ENCODE measurements around the gene GMIP.
"Not testable (repeated sequence)": the region's sequence is repeated elsewhere in the genome, so short reads cannot be mapped to it uniquely, and the experiment has no call there.

The GMIP gene

GRCh38 chr19:19602136-19602712 is 41.2 kb downstream of the GMIP start:
- no peak overlapping the region for H3K4me3 ChIP-seq (ENCODE audit: severe bottlenecking)
- no peak for DNase-seq (ENCODE audit: low spot score)

GRCh38 chr19:19600793-19601330 is 42.6 kb downstream of the GMIP start:
- Histone ChIP-seq H3K36me3 (ENCODE audit: low read depth) (no peaks in the 10 kb centered on the region), H3K9me3 (ENCODE audit: severe bottlenecking) (no peaks in the 10 kb centered on the region), H3K27me3 (ENCODE audit: insufficient read depth, poor library complexity, severe bottlenecking) (no peaks in the 10 kb centered on the region), H3K27ac (ENCODE audit: poor library complexity, severe bottlenecking) (no peak overlapping the region), H3K4me1 (ENCODE audit: insufficient read depth, poor library complexity, severe bottlenecking) (peaks cover 30% of the 10 kb centered on the region), H3K4me3 (ENCODE audit: severe bottlenecking) (no peak overlapping the region)
- ATAC-seq (ENCODE audit: low read depth) (no peak), DNase-seq (ENCODE audit: low spot score) (no peak)
- no peak for TF ChIP-seq CTCF (IDR thresholded peaks at IDR 0.05; ENCODE audit: poor library complexity, severe bottlenecking)

More at GRCh38 chr19:19602136-19602712, 41.2 kb downstream of the GMIP start:
- H3K27ac ChIP-seq (ENCODE audit: poor library complexity, severe bottlenecking): peak overlapping the region; percentile 83
- no peaks in the 10 kb centered on the region; the same call in 1 of the 2 replicates for H3K36me3 ChIP-seq (ENCODE audit: low read depth)
- ATAC-seq (ENCODE audit: low read depth): no peak
- H3K4me1 ChIP-seq (ENCODE audit: insufficient read depth, poor library complexity, severe bottlenecking): peaks cover 38% of the 10 kb centered on the region
- no peaks in the 10 kb centered on the region for H3K9me3 ChIP-seq (ENCODE audit: severe bottlenecking)
- no peak for TF ChIP-seq CTCF (IDR thresholded peaks at IDR 0.05; ENCODE audit: poor library complexity, severe bottlenecking)
- H3K27me3 ChIP-seq (ENCODE audit: insufficient read depth, poor library complexity, severe bottlenecking): no peaks in the 10 kb centered on the region

DNA sequence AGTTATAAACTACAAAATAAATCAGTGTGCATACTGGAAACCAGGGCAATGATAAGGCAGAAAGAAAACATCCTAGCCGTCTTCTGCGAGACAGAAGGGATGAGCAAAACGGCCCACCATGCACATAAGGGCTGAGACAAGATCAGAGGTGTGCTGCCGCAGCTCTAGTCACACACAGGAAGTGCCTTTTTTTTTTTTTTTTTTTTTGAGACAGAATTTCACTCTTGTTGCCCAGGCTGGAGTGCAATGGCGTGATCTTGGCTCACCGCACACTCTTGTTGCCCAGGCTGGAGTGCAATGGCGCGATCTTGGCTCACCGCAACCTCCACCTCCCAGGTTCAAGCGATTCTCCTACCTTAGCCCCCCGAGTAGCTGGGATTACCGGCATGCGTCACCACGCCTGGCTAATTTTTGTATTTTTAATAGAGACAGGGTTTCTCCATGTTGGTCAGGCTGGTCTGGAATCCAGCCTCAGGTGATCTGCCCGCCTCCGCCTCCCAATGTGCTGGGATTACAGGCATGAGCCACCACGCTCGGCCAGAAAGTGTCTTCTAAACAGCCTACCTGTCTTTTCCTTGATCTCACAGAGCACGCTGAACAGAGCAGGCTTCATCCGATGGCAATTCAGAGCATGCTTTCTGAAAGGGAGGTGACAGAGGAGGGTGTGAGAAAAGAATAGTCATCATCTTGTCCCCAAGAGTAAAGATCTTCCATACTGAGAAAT is 44.6 kb downstream of the GMIP start:
- H3K27ac ChIP-seq (ENCODE audit: poor library complexity, severe bottlenecking); DNase-seq (ENCODE audit: low spot score); H3K36me3 ChIP-seq (ENCODE audit: low read depth); H3K27me3 ChIP-seq (ENCODE audit: insufficient read depth, poor library complexity, severe bottlenecking); ATAC-seq (ENCODE audit: low read depth); H3K4me3 ChIP-seq (ENCODE audit: severe bottlenecking); H3K9me3 ChIP-seq (ENCODE audit: severe bottlenecking): not testable (repeated sequence)
- peaks cover 22% of the 10 kb centered on the region for H3K4me1 ChIP-seq (ENCODE audit: insufficient read depth, poor library complexity, severe bottlenecking)

DNA sequence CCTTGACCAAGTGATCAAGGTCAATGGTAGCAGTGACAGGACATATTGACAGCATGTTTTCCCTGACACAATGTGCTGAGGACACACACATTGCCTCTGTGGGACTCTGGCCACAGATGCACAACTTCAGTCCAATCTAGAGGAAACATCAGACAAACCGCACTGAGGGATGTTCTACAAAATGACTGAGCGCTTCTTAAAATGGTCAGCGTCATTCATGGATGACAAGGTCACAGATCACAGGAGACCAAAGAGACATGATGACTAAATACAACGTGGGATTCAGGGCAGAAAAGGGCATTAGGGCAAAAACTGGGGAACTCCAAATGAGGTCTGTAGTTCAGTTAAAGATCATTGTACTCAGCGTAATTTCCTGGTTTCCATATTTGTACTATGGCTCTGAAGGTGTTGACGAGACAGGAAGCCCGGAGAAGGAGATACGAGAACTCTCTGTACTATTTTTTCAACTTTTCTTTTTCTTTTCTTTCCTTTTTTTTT is 45.6 kb downstream of the GMIP start:
- H3K27me3 ChIP-seq (ENCODE audit: insufficient read depth, poor library complexity, severe bottlenecking): no peaks in the 10 kb centered on the region
- no peak overlapping the region for H3K4me3 ChIP-seq (ENCODE audit: severe bottlenecking)
- no peak for TF ChIP-seq CTCF (IDR thresholded peaks at IDR 0.05; ENCODE audit: poor library complexity, severe bottlenecking)
- no peak overlapping the region for H3K27ac ChIP-seq (ENCODE audit: poor library complexity, severe bottlenecking)
- H3K9me3 ChIP-seq (ENCODE audit: severe bottlenecking): no peaks in the 10 kb centered on the region
- H3K36me3 ChIP-seq (ENCODE audit: low read depth): no peaks in the 10 kb centered on the region
- ATAC-seq (ENCODE audit: low read depth) (no peak), DNase-seq (ENCODE audit: low spot score) (no peak)
- peaks cover 14% of the 10 kb centered on the region for H3K4me1 ChIP-seq (ENCODE audit: insufficient read depth, poor library complexity, severe bottlenecking)

GRCh38 chr19:19595171-19595701 is 48.2 kb downstream of the GMIP start:
- ATAC-seq (ENCODE audit: low read depth) (no peak), DNase-seq (ENCODE audit: low spot score) (no peak)
- no peaks in the 10 kb centered on the region for H3K9me3 ChIP-seq (ENCODE audit: severe bottlenecking)
- no peak for TF ChIP-seq CTCF (IDR thresholded peaks at IDR 0.05; ENCODE audit: poor library complexity, severe bottlenecking)
- no peak overlapping the region for H3K4me3 ChIP-seq (ENCODE audit: severe bottlenecking)
- peaks cover 19% of the 10 kb centered on the region for H3K4me1 ChIP-seq (ENCODE audit: insufficient read depth, poor library complexity, severe bottlenecking)
- H3K36me3 ChIP-seq (ENCODE audit: low read depth): no peaks in the 10 kb centered on the region
- H3K27me3 ChIP-seq (ENCODE audit: insufficient read depth, poor library complexity, severe bottlenecking): no peaks in the 10 kb centered on the region
- no peak overlapping the region for H3K27ac ChIP-seq (ENCODE audit: poor library complexity, severe bottlenecking)
